Measurements from ENCODE around the gene IGF1R. TPM values are rescaled to one million over a fixed set of nuclear protein-coding genes. Genes with fewer than 3 reads are reported as not detected.

The IGF1R gene
- total RNA-seq, 1 donor from 2014 or later: 131 TPM

- H3K27ac Mint-ChIP-seq (ENCODE audit: unreplicated experiment): peak overlapping the region; percentile 13
- H3K4me3 Mint-ChIP-seq (ENCODE audit: unreplicated experiment): no peak overlapping the region
- no peak for DNase-seq (ENCODE audit: low spot score)
- peaks cover 2% of the 10 kb centered on the region for H3K27me3 Mint-ChIP-seq (ENCODE audit: unreplicated experiment)
- no peaks in the 10 kb centered on the region for H3K36me3 Mint-ChIP-seq (ENCODE audit: low read depth, unreplicated experiment)
- no peak for TF ChIP-seq CTCF (IDR thresholded peaks at IDR 0.05; ENCODE audit: unreplicated experiment)
- H3K9me3 Mint-ChIP-seq (ENCODE audit: unreplicated experiment): no peaks in the 10 kb centered on the region
- peaks cover 45% of the 10 kb centered on the region for H3K4me1 Mint-ChIP-seq (ENCODE audit: unreplicated experiment)
These were observed 195.9 kb downstream of the IGF1R start for GRCh38 chr15:98844261-98844660.

GRCh38 chr15:98845138-98845884, 197.0 kb downstream of the IGF1R start:
- peaks cover 47% of the 10 kb centered on the region for H3K4me1 Mint-ChIP-seq (ENCODE audit: unreplicated experiment)
- peaks cover 2% of the 10 kb centered on the region for H3K27me3 Mint-ChIP-seq (ENCODE audit: unreplicated experiment)
- peak overlapping the region; percentile 44 for H3K27ac Mint-ChIP-seq (ENCODE audit: unreplicated experiment)
- H3K9me3 Mint-ChIP-seq (ENCODE audit: unreplicated experiment): no peaks in the 10 kb centered on the region
- no peak overlapping the region for H3K4me3 Mint-ChIP-seq (ENCODE audit: unreplicated experiment)
- TF ChIP-seq CTCF (IDR thresholded peaks at IDR 0.05; ENCODE audit: unreplicated experiment): no peak
- no peak for DNase-seq (ENCODE audit: low spot score)
- H3K36me3 Mint-ChIP-seq (ENCODE audit: low read depth, unreplicated experiment): no peaks in the 10 kb centered on the region

GRCh38 chr15:98850961-98851572, 202.7 kb downstream of the IGF1R start:
- H3K36me3 Mint-ChIP-seq (ENCODE audit: low read depth, unreplicated experiment): no peaks in the 10 kb centered on the region
- TF ChIP-seq CTCF (IDR thresholded peaks at IDR 0.05; ENCODE audit: unreplicated experiment): peak; percentile 66
- peaks cover 56% of the 10 kb centered on the region for H3K4me1 Mint-ChIP-seq (ENCODE audit: unreplicated experiment)
- peak; percentile 81 for DNase-seq (ENCODE audit: low spot score)
- no peaks in the 10 kb centered on the region for H3K9me3 Mint-ChIP-seq (ENCODE audit: unreplicated experiment)
- peak overlapping the region; percentile 93 for H3K4me3 Mint-ChIP-seq (ENCODE audit: unreplicated experiment)
- peaks cover 21% of the 10 kb centered on the region for H3K27me3 Mint-ChIP-seq (ENCODE audit: unreplicated experiment)
- peak overlapping the region; percentile 61 for H3K27ac Mint-ChIP-seq (ENCODE audit: unreplicated experiment)

GRCh38 chr15:98853161-98853560, 204.8 kb downstream of the IGF1R start:
- H3K36me3 Mint-ChIP-seq (ENCODE audit: low read depth, unreplicated experiment): no peaks in the 10 kb centered on the region
- peaks cover 52% of the 10 kb centered on the region for H3K4me1 Mint-ChIP-seq (ENCODE audit: unreplicated experiment)
- peaks cover 22% of the 10 kb centered on the region for H3K27me3 Mint-ChIP-seq (ENCODE audit: unreplicated experiment)
- no peaks in the 10 kb centered on the region for H3K9me3 Mint-ChIP-seq (ENCODE audit: unreplicated experiment)
- H3K4me3 Mint-ChIP-seq (ENCODE audit: unreplicated experiment): peak overlapping the region; percentile 93
- H3K27ac Mint-ChIP-seq (ENCODE audit: unreplicated experiment): peak overlapping the region; percentile 84
- TF ChIP-seq CTCF (IDR thresholded peaks at IDR 0.05; ENCODE audit: unreplicated experiment): no peak
- DNase-seq (ENCODE audit: low spot score): peak; percentile 82

Data from endothelial cell (in vitro differentiated cells).